Endodermal cell (in vitro differentiated cells): ENCODE measurements around the gene ACSL3. TPM values are rescaled to one million over a fixed set of nuclear protein-coding genes. Genes with fewer than 3 reads are reported as not detected.

Experiments used
- DNase-seq: peaks from one replicate; pipeline ENCODE4 v3.0.0-alpha.2; 2017
- H3K27ac ChIP-seq: 2 replicates; pipeline ENCODE4 v1.5.1; 2013; ENCODE audit warnings: mild to moderate bottlenecking, low read depth, low read length, moderate library complexity
- H3K27me3 ChIP-seq: 2 replicates; pipeline ENCODE4 v1.6.1; 2013; ENCODE audit warnings: mild to moderate bottlenecking, low read length, moderate library complexity; ENCODE audit not compliant: insufficient read depth, control insufficient read depth, poor library complexity, severe bottlenecking
- H3K36me3 ChIP-seq: 2 replicates; pipeline ENCODE4 v1.7.0; 2013; ENCODE audit warnings: mild to moderate bottlenecking, low read length, moderate library complexity; ENCODE audit not compliant: control insufficient read depth, insufficient read depth
- H3K4me1 ChIP-seq: one replicate; pipeline ENCODE4 v1.7.0; 2013; ENCODE audit warnings: low read length; ENCODE audit not compliant: control insufficient read depth, insufficient read depth
- H3K4me3 ChIP-seq: 2 replicates; pipeline ENCODE4 v1.5.1; 2013; ENCODE audit warnings: mild to moderate bottlenecking, low read length, moderate library complexity
- H3K9ac ChIP-seq: 2 replicates; pipeline ENCODE4 v1.6.1; 2013; ENCODE audit warnings: mild to moderate bottlenecking, low read length, moderate library complexity; ENCODE audit not compliant: poor library complexity, severe bottlenecking; ENCODE audit errors: extremely low read depth
- H3K9me3 ChIP-seq: 2 replicates; pipeline ENCODE4 v1.6.1; 2013; ENCODE audit warnings: mild to moderate bottlenecking, low read length, moderate library complexity; ENCODE audit not compliant: control insufficient read depth
- H3K27ac Mint-ChIP-seq: 2 replicates; pipeline ENCODE4 v1.8.0; 2020; ENCODE audit warnings: mixed read lengths
- H3K27me3 Mint-ChIP-seq: 2 replicates; pipeline ENCODE4 v1.8.0; 2021; ENCODE audit warnings: mild to moderate bottlenecking, mixed read lengths; ENCODE audit not compliant: insufficient read depth
- H3K36me3 Mint-ChIP-seq: 2 replicates; pipeline ENCODE4 v1.8.0; 2020; ENCODE audit warnings: low read depth, mixed read lengths
- H3K4me1 Mint-ChIP-seq: 2 replicates; pipeline ENCODE4 v1.8.0; 2020; ENCODE audit warnings: mixed read lengths
- H3K4me3 Mint-ChIP-seq: 2 replicates; pipeline ENCODE4 v1.8.0; 2020; ENCODE audit warnings: mild to moderate bottlenecking, moderate library complexity, mixed read lengths
- H3K9me3 Mint-ChIP-seq: 2 replicates; pipeline ENCODE4 v1.8.0; 2020; ENCODE audit warnings: mild to moderate bottlenecking, mixed read lengths
- WGBS, 2 experiments: methylation state at CpG; one replicate each; pipeline versions ENCODE4 v1.1.5 to v1.1.7; 2013; ENCODE audit warnings: missing lambda C conversion rate in 2 of 2, mixed read lengths in 1 of 2; ENCODE audit not compliant: insufficient coverage in 1 of 2, insufficient read length in 1 of 2; 5-methylcytosine and 5-hydroxymethylcytosine counted together
- total RNA-seq, 2 donors: library from RNA; stranded (reverse); fragmentation: NEBNext Ultra II Directional in 1 of 2; extraction: Animal tissue kit (Norgen Biotek cat#: 25700) in 1 of 2; gene quantifications; 2 replicates in 1 of 2; 3 replicates in 1 of 2; pipeline ENCODE4 v1.2.1, GENCODE V29; 2021
- TF ChIP-seq, protein P1 (sequence below): fragments of 200-600 bp; sonication (generic); conservative IDR thresholded peaks from 2 replicates; pipeline ENCODE4 v1.5.0; 2021; ENCODE audit warnings: antibody characterized with exemption, mild to moderate bottlenecking

ACSL3 gene
- total RNA-seq, 2 donors from 2014 or later, result 65.2 to 65.7 TPM

GRCh38 chr2:222952204-222952603, 91.4 kb downstream of the ACSL3 start:
- no peak overlapping the region for H3K27ac ChIP-seq
- no peaks in the 10 kb centered on the region for H3K4me1 ChIP-seq
- DNase-seq, result no peak
- no peaks in the 10 kb centered on the region for H3K36me3 ChIP-seq
- Mint-ChIP-seq H3K27me3 (no peaks in the 10 kb centered on the region), H3K4me3 (no peak overlapping the region), H3K4me1 (no peaks in the 10 kb centered on the region), H3K36me3 (peaks cover 2% of the 10 kb centered on the region), H3K9me3 (no peaks in the 10 kb centered on the region), H3K27ac (no peak overlapping the region)
- H3K4me3 ChIP-seq, result no peak overlapping the region
- H3K27me3 ChIP-seq, result no peaks in the 10 kb centered on the region
- no peaks in the 10 kb centered on the region for H3K9me3 ChIP-seq
- H3K9ac ChIP-seq, result no peak overlapping the region
- TF ChIP-seq, protein P1, sequence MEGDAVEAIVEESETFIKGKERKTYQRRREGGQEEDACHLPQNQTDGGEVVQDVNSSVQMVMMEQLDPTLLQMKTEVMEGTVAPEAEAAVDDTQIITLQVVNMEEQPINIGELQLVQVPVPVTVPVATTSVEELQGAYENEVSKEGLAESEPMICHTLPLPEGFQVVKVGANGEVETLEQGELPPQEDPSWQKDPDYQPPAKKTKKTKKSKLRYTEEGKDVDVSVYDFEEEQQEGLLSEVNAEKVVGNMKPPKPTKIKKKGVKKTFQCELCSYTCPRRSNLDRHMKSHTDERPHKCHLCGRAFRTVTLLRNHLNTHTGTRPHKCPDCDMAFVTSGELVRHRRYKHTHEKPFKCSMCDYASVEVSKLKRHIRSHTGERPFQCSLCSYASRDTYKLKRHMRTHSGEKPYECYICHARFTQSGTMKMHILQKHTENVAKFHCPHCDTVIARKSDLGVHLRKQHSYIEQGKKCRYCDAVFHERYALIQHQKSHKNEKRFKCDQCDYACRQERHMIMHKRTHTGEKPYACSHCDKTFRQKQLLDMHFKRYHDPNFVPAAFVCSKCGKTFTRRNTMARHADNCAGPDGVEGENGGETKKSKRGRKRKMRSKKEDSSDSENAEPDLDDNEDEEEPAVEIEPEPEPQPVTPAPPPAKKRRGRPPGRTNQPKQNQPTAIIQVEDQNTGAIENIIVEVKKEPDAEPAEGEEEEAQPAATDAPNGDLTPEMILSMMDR, result no peak

DNA sequence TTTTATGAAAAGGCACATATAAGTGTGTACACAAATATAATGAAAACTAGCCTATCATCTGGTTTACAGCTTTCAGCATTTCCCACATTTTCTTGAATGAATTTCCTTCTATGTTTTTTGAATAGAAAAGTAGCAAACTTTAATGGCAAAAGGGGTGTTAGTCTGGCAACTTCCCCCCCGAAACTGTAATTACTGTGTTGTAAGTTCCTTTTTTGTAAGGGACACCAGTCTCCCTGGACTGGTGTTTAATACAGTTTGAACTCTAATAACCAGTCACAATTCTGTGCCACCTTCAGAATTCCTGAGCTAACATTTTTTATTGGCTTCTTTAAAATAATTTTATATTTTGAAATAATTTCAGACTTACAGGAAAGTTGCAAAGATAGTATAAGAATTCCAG, 94.2 kb downstream of the ACSL3 start:
- Mint-ChIP-seq H3K4me1 (no peaks in the 10 kb centered on the region), H3K9me3 (no peaks in the 10 kb centered on the region), H3K36me3 (peaks cover 2% of the 10 kb centered on the region)

GRCh38 chr2:222959358-222959757, 98.5 kb downstream of the ACSL3 start:
- TF ChIP-seq, protein P1, result peak; percentile 65
- Histone ChIP-seq H3K36me3 (no peaks in the 10 kb centered on the region), H3K4me3 (no peak overlapping the region), H3K4me1 (no peaks in the 10 kb centered on the region), H3K9me3 (no peaks in the 10 kb centered on the region), H3K27me3 (no peaks in the 10 kb centered on the region), H3K9ac (no peak overlapping the region), H3K27ac (no peak overlapping the region)
- H3K4me1 Mint-ChIP-seq, result no peaks in the 10 kb centered on the region
- H3K9me3 Mint-ChIP-seq, result peaks cover 15% of the 10 kb centered on the region
- H3K4me3 Mint-ChIP-seq, result no peak overlapping the region
- peak; percentile 84 for DNase-seq
- H3K27me3 Mint-ChIP-seq, result peaks cover 2% of the 10 kb centered on the region
- H3K27ac Mint-ChIP-seq, result no peak overlapping the region
- no peaks in the 10 kb centered on the region for H3K36me3 Mint-ChIP-seq
- 73 to 82% methylated on average over 4 of the region's 4 CpGs for WGBS, 2 experiments

More for the DNA sequence above, 94.2 kb downstream of the ACSL3 start:
- H3K27me3 ChIP-seq, result no peaks in the 10 kb centered on the region
- H3K9ac ChIP-seq, result no peak overlapping the region
- H3K9me3 ChIP-seq, result no peaks in the 10 kb centered on the region
- no peak overlapping the region for H3K27ac ChIP-seq
- WGBS, 2 experiments, result 96% methylated on average over 1 of the region's 1 CpG; no CpG with 5 or more reads in 1 of the 2 experiments
- H3K36me3 ChIP-seq, result no peaks in the 10 kb centered on the region
- Mint-ChIP-seq H3K27me3 (no peaks in the 10 kb centered on the region), H3K4me3 (no peak overlapping the region), H3K27ac (no peak overlapping the region)
- H3K4me3 ChIP-seq, result no peak overlapping the region
- H3K4me1 ChIP-seq, result no peaks in the 10 kb centered on the region
- DNase-seq, result no peak
- TF ChIP-seq, protein P1, result no peak
